PC-9 (cell line): ENCODE data around the gene FRMD8.

Experiments
- EZH2 ChIP-seq: fragments of 200-600 bp; sonication (generic); IDR thresholded peaks from 2 replicates; pipeline ENCODE4 v1.8.0; 2017; ENCODE audit warnings: antibody characterized with exemption, low read depth
- TF ChIP-seq, protein P1 (sequence below): fragments of 200-600 bp; sonication (generic); conservative IDR thresholded peaks from 2 replicates; pipeline ENCODE4 v1.6.1; 2017; ENCODE audit warnings: mixed run types, antibody characterized with exemption, mild to moderate bottlenecking, moderate library complexity

DNA sequence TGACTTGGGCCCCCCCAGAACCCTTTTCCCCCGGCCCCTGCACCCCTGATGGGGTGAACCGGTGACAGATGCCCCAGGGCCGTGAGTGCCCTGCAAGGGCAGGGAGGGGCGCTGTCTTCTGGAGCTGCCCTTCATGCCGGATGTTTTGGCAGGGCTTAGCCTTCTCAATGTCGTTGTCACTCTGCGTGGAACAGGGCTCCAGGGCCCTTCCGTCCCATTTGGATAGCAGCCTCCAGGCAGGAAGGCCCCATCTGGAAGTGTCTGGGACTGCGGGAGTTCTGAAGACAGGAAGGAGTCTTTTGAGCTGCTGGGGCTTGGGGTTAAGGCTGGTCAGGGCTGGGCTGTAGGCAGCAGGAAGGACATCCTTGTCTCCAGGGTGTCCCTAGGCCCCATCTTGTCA is 4.6 kb downstream of the FRMD8 start:
- TF ChIP-seq, protein P1, sequence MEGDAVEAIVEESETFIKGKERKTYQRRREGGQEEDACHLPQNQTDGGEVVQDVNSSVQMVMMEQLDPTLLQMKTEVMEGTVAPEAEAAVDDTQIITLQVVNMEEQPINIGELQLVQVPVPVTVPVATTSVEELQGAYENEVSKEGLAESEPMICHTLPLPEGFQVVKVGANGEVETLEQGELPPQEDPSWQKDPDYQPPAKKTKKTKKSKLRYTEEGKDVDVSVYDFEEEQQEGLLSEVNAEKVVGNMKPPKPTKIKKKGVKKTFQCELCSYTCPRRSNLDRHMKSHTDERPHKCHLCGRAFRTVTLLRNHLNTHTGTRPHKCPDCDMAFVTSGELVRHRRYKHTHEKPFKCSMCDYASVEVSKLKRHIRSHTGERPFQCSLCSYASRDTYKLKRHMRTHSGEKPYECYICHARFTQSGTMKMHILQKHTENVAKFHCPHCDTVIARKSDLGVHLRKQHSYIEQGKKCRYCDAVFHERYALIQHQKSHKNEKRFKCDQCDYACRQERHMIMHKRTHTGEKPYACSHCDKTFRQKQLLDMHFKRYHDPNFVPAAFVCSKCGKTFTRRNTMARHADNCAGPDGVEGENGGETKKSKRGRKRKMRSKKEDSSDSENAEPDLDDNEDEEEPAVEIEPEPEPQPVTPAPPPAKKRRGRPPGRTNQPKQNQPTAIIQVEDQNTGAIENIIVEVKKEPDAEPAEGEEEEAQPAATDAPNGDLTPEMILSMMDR = no peak
- no peak for TF ChIP-seq EZH2
